Endothelial cell of umbilical vein (primary cell): Measurements from ENCODE around the gene SAMD14. TPM values are rescaled to one million over a fixed set of nuclear protein-coding genes. Genes with fewer than 3 reads are reported as not detected.
"Not testable (repeated sequence)": the region's sequence is repeated elsewhere in the genome, so short reads cannot be mapped to it uniquely, and the experiment has no call there.

Source experiments
- BruUV-seq: library from RNA; stranded (reverse); fragments of 400-500 nt; replicated peaks from 2 replicates; lab custom pipeline; 2021; lab: Mats Ljungman, UMichigan
- CTCF ChIA-PET: fragments of 300-600, 350-600 bp; sonication (Branson Sonifier 250); formaldehyde crosslinking; loops from one replicate; lab custom pipeline; 2021; ENCODE audit warnings: antibody characterized with exemption, inconsistent platforms; lab: Charles Lee
- POLR2A ChIA-PET: fragments of 300-600, 350-600 bp; sonication (Branson Sonifier 250); formaldehyde crosslinking; loops from one replicate; lab custom pipeline; 2021; ENCODE audit warnings: antibody characterized with exemption, inconsistent platforms; lab: Charles Lee
- DNase-seq: peaks from one replicate; pipeline ENCODE4 v3.0.0-alpha.2; 2011; ENCODE audit warnings: low read depth, low spot score
- FAIRE-seq: peaks from 2 replicates; lab custom pipeline; 2011; peaks lifted over from hg19 to GRCh38; lab: Jason Lieb, UNC
- H2AFZ ChIP-seq: 2 replicates; pipeline ENCODE4 v1.6.0; 2012; ENCODE audit warnings: low read depth, low read length, control low read depth, inconsistent platforms
- H3K27ac ChIP-seq: 2 replicates; pipeline ENCODE4 v1.5.1; 2011; ENCODE audit warnings: low read depth, mild to moderate bottlenecking, control low read depth, low read length, moderate library complexity; ENCODE audit not compliant: insufficient read depth
- H3K27me3 ChIP-seq, 2 experiments: 2 replicates each; pipeline versions ENCODE4 v1.6.0 to v1.6.1; 2011; ENCODE audit warnings: low read length in 2 of 2, mixed read lengths in 1 of 2; ENCODE audit not compliant: control insufficient read depth in 2 of 2, insufficient read depth in 2 of 2
- H3K36me3 ChIP-seq, 2 experiments: 2 replicates in 1 of 2; 3 replicates in 1 of 2; pipeline ENCODE4 v1.5.1; 2011; ENCODE audit warnings: low read length in 2 of 2, mild to moderate bottlenecking in 1 of 2, moderate library complexity in 1 of 2; ENCODE audit not compliant: control insufficient read depth in 2 of 2, insufficient read depth in 2 of 2; ENCODE audit errors: extremely low read depth in 1 of 2
- H3K4me1 ChIP-seq: 3 replicates; pipeline ENCODE4 v1.5.1; 2011; ENCODE audit warnings: mild to moderate bottlenecking, low read length; ENCODE audit not compliant: control insufficient read depth, insufficient read depth; ENCODE audit errors: extremely low read depth
- H3K4me2 ChIP-seq: 2 replicates; pipeline ENCODE4 v1.6.1; 2011; ENCODE audit warnings: low read length, control low read depth, mixed read lengths; ENCODE audit not compliant: insufficient read depth
- H3K4me3 ChIP-seq, 3 experiments: fragments of 200-600 bp in 1 of 3; sonication (generic), shearing (Covaris generic) in 1 of 3; replicated peaks in 1 of 3; 2 replicates each; pipeline ENCODE4 v1.5.1; 2011 to 2016; ENCODE audit warnings: control low read depth in 3 of 3, low read length in 3 of 3, mild to moderate bottlenecking in 2 of 3, inconsistent platforms in 1 of 3, low read depth in 1 of 3, moderate library complexity in 1 of 3; ENCODE audit not compliant: insufficient read depth in 1 of 3
- H3K79me2 ChIP-seq: 2 replicates; pipeline ENCODE4 v1.6.0; 2012; ENCODE audit warnings: low read length, inconsistent platforms; ENCODE audit not compliant: control insufficient read depth, insufficient read depth
- H3K9ac ChIP-seq: replicated peaks from 2 replicates; pipeline ENCODE3; 2011; ENCODE audit warnings: low read length, control low read depth; ENCODE audit not compliant: insufficient read depth; ENCODE audit errors: extremely low read depth
- H3K9me1 ChIP-seq: replicated peaks from 3 replicates; pipeline ENCODE4 v1.6.0; 2011; ENCODE audit warnings: mild to moderate bottlenecking, low read length; ENCODE audit not compliant: control insufficient read depth, insufficient read depth; ENCODE audit errors: extremely low read depth
- H3K9me3 ChIP-seq: replicated peaks from 2 replicates; pipeline ENCODE4 v1.5.1; 2012; ENCODE audit warnings: low read length, inconsistent platforms; ENCODE audit not compliant: control insufficient read depth, insufficient read depth
- H4K20me1 ChIP-seq: replicated peaks from 2 replicates; pipeline ENCODE3; 2011; ENCODE audit warnings: mild to moderate bottlenecking, low read length; ENCODE audit not compliant: control insufficient read depth, insufficient read depth; ENCODE audit errors: extremely low read depth
- EZH2 ChIP-seq: IDR thresholded peaks from 2 replicates; pipeline ENCODE4 v1.6.1; 2012; ENCODE audit warnings: borderline replicate concordance, low read depth, mild to moderate bottlenecking, moderate library complexity, low read length, inconsistent platforms; ENCODE audit not compliant: severe bottlenecking
- FOS ChIP-seq: IDR thresholded peaks from 2 replicates; pipeline ENCODE4 v1.6.1; 2011; ENCODE audit warnings: mild to moderate bottlenecking, low read length, moderate library complexity, borderline replicate concordance; ENCODE audit not compliant: insufficient read depth
- JUN ChIP-seq: IDR thresholded peaks from 2 replicates; pipeline ENCODE4 v1.6.1; 2011; ENCODE audit warnings: borderline replicate concordance, low read depth; ENCODE audit not compliant: insufficient read length, insufficient read depth
- MYC ChIP-seq: IDR thresholded peaks from one replicate; pipeline ENCODE4 v1.6.1; 2011; ENCODE audit warnings: mild to moderate bottlenecking, low read depth, low read length
- POLR2AphosphoS5 ChIP-seq: IDR thresholded peaks from 2 replicates; pipeline ENCODE4 v1.6.1; 2012; ENCODE audit warnings: low read depth, mild to moderate bottlenecking, control low read depth, low read length, moderate library complexity; ENCODE audit not compliant: insufficient read depth
- dilution Hi-C: fragments of 300-500 bp; cut with MboI; formaldehyde crosslinking; loops from one replicate; pipeline ENCODE4 v1.15.0; 2019; ENCODE audit warnings: low sequenced_read_pairs; ENCODE audit not compliant: extremely low pct_ligation_motif_present
- intact Hi-C: fragments of 100-400 bp; cut with micrococcal nuclease; formaldehyde crosslinking; loops from one replicate; pipeline ENCODE4 v1.10.0; 2022
- polyA plus RNA-seq, 4 experiments: library from polyadenylated mRNA; depleted of rRNA in 3 of 4; stranded (reverse) in 3 of 4; unstranded in 1 of 4; fragments of >200 nt; gene quantifications; 2 replicates each; pipeline versions ENCODE4 v1.2.1 to v1.2.3, GENCODE V29; 2011 to 2012; ENCODE audit warnings: missing spikeins in 1 of 4
- total RNA-seq: library from RNA; stranded (reverse); gene quantifications from 2 replicates; pipeline ENCODE4 v1.2.3, GENCODE V29; 2021
- TF ChIP-seq, protein P1 (sequence below): IDR thresholded peaks from 2 replicates; pipeline ENCODE4 v1.6.1; 2011; ENCODE audit not compliant: insufficient read depth, insufficient read length
- TF ChIP-seq, protein P2 (sequence below), 2 donors: IDR thresholded peaks; 1 replicate in 1 of 2; 2 replicates in 1 of 2; pipeline ENCODE4 v1.5.1; 2011; ENCODE audit warnings: low read length in 2 of 2, mild to moderate bottlenecking in 2 of 2, moderate library complexity in 2 of 2, control low read depth in 1 of 2, inconsistent platforms in 1 of 2, low read depth in 1 of 2; ENCODE audit not compliant: insufficient read depth in 1 of 2; ENCODE audit errors: extremely low read depth in 1 of 2

SAMD14 gene
- total and polyA plus RNA-seq, 2 donors (not counting 3 experiments of a cell fraction or from before 2014, with no cell fraction given): 6.8 to 15.6 TPM

DNA sequence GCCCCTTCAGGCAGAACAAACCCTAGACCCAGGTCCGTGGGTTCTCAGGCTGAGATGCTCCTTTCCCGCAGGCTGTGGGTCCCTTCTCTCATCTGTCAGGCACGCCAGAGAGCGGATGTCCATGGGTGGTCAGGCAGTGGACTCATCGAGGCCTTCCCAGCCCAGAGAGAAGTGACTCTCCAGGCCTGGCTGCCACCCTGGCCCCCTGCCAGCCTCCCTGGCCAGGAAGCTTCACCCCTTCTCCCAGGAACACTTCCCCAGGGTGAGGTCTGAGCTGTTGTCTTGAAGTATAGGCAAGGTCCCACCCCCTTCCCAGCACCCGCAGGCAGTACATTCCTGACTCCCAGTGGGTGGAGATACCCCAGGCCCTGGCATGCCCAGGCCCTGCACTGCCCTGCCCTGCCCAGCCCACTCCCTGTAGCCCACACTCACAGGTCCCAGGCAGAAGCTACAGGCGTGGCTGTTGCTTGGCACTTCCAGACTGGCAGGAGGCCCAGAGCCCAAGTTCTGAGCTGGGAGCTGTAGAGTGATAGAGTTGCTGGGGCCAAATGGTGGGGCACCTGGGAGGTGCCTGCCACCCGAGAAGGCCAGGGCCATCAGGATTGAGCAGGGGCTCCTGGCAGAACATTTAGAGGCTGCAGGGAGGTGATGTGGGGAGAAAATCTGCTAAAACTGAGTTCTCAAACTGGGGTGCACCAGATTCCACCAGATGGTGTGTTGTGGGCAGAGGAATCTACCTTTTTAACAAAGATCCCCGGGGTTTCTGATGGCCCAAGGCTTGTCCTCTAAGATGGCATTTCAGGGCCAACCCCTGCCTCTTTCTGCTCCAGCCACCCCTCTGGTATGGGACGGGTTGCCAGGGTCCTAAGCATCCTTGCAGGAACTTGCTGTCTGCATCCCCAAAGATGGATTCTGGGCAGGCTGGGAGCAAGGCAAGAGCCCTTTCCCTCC, 67.4 kb downstream of the SAMD14 start:
- Histone ChIP-seq H3K27ac (no peak overlapping the region), H3K79me2 (peaks cover 21% of the 10 kb centered on the region), H3K9me1 (no peaks in the 10 kb centered on the region), H3K27me3 (no peaks in the 10 kb centered on the region), H3K36me3 (no peaks in the 10 kb centered on the region), H4K20me1 (no peaks in the 10 kb centered on the region), H3K4me1 (peaks cover 45% of the 10 kb centered on the region), H3K9ac (no peak overlapping the region), H2AFZ (no peak overlapping the region), H3K9me3 (no peaks in the 10 kb centered on the region), H3K4me3 (no peak overlapping the region), H3K4me2 (no peak overlapping the region)
- no peak for FAIRE-seq
- no peak for TF ChIP-seq POLR2AphosphoS5
- no peak for TF ChIP-seq MYC
- no peak for TF ChIP-seq EZH2
- TF ChIP-seq FOS: no peak
- no peak for TF ChIP-seq JUN
- TF ChIP-seq, protein P1, sequence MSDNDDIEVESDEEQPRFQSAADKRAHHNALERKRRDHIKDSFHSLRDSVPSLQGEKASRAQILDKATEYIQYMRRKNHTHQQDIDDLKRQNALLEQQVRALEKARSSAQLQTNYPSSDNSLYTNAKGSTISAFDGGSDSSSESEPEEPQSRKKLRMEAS: no peak
- TF ChIP-seq, protein P2, sequence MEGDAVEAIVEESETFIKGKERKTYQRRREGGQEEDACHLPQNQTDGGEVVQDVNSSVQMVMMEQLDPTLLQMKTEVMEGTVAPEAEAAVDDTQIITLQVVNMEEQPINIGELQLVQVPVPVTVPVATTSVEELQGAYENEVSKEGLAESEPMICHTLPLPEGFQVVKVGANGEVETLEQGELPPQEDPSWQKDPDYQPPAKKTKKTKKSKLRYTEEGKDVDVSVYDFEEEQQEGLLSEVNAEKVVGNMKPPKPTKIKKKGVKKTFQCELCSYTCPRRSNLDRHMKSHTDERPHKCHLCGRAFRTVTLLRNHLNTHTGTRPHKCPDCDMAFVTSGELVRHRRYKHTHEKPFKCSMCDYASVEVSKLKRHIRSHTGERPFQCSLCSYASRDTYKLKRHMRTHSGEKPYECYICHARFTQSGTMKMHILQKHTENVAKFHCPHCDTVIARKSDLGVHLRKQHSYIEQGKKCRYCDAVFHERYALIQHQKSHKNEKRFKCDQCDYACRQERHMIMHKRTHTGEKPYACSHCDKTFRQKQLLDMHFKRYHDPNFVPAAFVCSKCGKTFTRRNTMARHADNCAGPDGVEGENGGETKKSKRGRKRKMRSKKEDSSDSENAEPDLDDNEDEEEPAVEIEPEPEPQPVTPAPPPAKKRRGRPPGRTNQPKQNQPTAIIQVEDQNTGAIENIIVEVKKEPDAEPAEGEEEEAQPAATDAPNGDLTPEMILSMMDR (IDR thresholded peaks at IDR 0.05; ENCODE audit: extremely low read depth in 1 of 2, insufficient read depth in 1 of 2, low read depth in 1 of 2, low read length in 2 of 2): no peak
- dilution Hi-C loops: no loop called here
- intact Hi-C loops: no loop called here
- POLR2A ChIA-PET: interaction anchor here (0.7 kb wide), 1 partner anchor 19 kb away, joined by 3 read pairs; no protein-coding TSS in a partner anchor
- BruUV-seq: no TSS peak
- CTCF ChIA-PET: interaction anchor here (1.8 to 8.3 kb wide), 4 partner anchors 17 to 36 kb away, joined by 7 to 76 read pairs (median 18); partner anchors contain the start of gene PDK2
- no peak for DNase-seq

DNA sequence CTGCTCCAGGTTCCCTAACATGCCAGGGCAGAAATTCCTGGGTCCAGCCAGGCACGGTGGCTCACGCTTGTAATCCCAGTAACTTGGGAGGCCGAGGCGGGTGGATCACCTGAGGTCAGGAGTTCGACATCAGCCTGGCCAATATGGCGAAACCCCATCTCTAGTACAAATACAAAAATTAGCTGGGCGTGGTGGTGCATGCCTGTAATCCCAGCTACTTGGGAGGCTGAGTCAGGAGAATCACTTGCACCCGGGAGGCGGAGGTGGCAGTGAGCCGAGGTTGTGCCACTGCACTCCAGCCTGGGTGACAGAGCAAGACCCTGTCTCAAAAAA, 68.3 kb downstream of the SAMD14 start:
- CTCF ChIA-PET: interaction anchor here (3.8 to 8.3 kb wide), 2 partner anchors 32 to 35 kb away, joined by 24 to 76 read pairs; partner anchors contain the start of gene PDK2
- peaks cover 22% of the 10 kb centered on the region for H3K79me2 ChIP-seq
- intact Hi-C loops, H2AFZ ChIP-seq, POLR2A ChIA-PET, H3K4me3 ChIP-seq, H3K36me3 ChIP-seq, H3K4me2 ChIP-seq, H3K9ac ChIP-seq, H3K9me3 ChIP-seq, H3K27me3 ChIP-seq, DNase-seq, FAIRE-seq, H3K9me1 ChIP-seq, H3K27ac ChIP-seq, H4K20me1 ChIP-seq, dilution Hi-C loops, BruUV-seq: not testable (repeated sequence)
- H3K4me1 ChIP-seq: peaks cover 51% of the 10 kb centered on the region
